Astrocyte of the hippocampus (primary cell): ENCODE data around the gene TEKTIP1.
A peak's percentile ranks its signal among the peaks of the same experiment; 100 is the strongest.
"Not testable (repeated sequence)": the region's sequence is repeated elsewhere in the genome, so short reads cannot be mapped to it uniquely, and the experiment has no call there.

ENCODE experiments used
- DNase-seq: peaks from one replicate; pipeline ENCODE4 v3.0.0; 2011; ENCODE audit warnings: low read depth, low spot score

Gene TEKTIP1

DNA sequence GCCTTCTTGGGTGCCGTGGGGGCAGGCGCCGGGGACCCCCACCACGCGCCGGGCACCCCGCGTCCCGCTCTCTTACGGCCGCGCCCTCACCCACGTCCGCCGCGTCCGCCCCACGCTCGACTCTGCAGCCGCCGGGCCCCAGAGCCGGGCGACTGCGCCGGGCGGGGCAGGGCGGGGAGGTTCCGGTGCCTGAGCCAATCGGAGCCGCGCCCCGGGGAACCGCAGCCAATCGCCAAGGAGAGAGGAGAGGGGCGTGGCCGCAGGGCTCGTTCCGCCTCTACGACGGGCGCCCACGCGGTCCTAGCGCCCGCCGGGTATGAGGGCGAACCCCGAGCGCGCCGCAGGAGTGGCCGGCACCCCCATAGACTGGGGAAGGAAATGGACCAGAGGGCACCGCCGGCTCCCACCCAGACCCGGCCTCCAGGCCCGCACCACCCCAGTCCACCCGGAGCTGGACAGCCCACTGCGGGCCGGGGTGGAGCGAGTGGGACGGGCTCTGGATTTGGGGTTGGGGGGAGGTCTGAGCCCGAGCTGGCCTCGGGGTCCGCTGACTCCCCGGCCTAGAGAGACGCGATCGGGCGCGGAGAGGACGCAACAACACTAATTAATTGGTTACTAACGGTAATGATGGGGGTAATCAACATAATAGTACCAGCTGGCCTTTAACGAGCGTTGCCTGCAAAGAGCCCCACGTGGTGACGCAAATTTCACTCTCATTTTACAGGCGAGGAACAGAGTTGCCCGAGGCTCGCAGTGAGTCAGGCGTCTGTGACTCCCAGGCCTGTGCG is 18.7 kb downstream of the TEKTIP1 start, which contains the start of gene MFSD12:
Gene MFSD12, minus strand, starts transcription at position 126 of the 788 bp plus-strand sequence. CDS start 183 bp downstream, outside the sequence.
- peak; percentile 98 for DNase-seq

DNA sequence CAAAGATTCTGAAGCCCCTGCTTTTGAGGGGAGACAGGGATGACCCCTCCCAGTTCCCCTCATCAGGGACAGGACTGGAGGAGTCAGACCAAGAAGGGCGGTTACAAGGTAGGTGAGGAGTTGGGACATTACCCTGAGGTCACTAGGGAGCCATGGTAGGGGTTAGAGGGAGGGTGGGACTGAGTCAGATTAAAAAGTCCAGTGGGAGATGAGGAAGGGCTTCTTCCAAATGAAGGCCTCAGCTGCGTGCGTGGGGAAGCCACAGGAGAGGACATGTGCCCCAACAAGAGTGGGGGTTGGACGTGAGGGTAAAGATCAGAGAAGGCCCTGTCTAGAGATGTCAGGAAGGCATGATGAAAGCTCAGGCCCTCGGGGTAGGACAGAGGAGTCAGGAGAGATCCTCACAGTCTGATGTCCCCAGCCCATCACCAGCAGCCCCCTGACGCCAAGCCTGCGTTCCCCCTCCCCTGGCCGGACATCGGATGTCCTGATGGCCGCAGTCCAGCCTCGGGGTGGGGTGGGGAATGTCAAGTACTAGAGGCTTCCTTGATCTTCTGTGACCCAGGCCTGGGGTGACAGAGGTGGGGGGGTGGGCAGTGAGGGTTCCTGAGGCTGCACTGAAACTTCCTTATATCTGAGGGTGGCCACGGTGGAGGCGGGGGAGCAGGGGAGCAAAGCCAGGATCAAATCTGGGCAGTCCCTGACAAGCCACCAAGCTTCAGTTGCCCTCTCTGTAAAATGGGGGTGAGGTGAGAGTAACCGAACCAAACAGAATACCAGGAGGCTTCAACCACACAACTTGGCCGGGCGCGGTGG is 24.9 kb downstream of the TEKTIP1 start:
- no peak for DNase-seq

GRCh38 chr19:3565139-3565538 is 26.2 kb downstream of the TEKTIP1 start:
- peak; percentile 41 for DNase-seq

GRCh38 chr19:3570042-3570441 is 31.1 kb downstream of the TEKTIP1 start:
- DNase-seq: not testable (repeated sequence)

DNA sequence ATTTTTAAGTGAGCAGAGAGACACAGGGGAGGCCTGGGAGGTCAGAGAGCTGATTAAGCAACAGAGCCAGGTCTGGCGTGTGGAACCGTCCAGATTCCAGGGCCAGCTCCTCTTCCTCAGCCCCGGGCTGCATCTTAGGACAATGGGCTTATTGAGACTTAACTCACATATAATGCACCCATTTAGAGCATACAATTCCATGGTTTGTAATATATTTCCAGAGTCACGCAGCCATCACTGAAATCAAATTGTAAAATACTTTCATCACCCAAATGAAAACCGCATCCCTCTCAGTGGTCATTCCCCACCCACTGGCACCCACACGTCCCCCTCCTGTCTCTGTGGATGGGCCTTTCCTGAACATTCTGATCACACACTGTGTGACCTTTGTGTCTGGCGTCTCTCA is 31.6 kb downstream of the TEKTIP1 start:
- DNase-seq: no peak

DNA sequence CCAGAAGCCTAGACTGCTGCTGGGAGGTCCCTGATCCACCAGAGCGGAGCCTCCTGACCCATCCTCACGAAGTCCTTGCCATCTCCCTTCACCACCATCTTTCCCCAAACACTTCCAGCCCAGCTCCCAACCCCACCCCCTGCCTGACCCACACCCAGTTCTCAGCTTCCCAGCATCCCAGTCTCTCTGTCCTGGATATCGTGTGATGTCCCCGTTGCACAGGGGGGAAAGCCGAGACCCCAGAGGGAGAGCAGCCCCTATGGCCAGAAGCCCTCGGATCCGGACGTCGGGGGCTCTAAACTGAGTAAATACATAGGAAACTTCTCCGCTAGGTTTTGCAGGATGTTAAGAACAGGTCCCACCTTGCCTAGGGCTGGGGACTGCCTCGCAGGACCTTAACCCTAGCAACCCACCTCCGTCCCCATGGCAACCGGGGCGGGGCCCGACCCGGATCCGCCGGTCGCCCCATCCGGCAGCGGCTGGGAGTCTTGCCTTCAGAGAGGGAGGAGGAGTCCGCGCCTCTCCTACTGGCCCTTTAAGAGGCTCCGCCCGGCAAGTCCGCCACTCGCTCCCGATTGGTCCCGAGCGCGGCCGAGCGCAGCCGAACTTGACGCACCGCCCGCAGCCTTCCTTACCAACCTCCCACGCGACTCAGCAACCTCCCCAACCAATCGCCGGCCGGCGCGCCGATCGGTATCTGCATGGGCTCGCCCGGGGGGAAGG is 33.3 kb downstream of the TEKTIP1 start:
- peak; percentile 100 for DNase-seq

DNA sequence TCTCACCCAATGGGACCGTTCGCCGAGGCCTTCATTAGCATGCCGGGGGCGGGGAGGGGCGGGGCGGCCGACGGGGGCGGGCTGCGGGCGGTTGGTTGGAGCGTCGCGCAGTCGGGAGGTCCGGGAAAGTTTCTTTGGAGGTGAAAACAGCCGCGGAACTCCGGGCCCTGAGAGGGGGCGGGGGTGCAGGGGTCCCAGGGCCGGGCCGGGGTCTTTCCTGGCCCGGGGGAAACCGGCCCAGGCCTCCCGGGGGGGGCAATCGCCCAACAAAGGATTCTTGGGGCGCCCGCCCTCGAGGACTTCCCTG is 33.8 kb downstream of the TEKTIP1 start, which contains the start of gene HMG20B:
Gene HMG20B, plus strand, starts transcription at position 90 of the 307 bp plus-strand sequence. CDS start 366 bp downstream, outside the sequence.
- no peak for DNase-seq

DNA sequence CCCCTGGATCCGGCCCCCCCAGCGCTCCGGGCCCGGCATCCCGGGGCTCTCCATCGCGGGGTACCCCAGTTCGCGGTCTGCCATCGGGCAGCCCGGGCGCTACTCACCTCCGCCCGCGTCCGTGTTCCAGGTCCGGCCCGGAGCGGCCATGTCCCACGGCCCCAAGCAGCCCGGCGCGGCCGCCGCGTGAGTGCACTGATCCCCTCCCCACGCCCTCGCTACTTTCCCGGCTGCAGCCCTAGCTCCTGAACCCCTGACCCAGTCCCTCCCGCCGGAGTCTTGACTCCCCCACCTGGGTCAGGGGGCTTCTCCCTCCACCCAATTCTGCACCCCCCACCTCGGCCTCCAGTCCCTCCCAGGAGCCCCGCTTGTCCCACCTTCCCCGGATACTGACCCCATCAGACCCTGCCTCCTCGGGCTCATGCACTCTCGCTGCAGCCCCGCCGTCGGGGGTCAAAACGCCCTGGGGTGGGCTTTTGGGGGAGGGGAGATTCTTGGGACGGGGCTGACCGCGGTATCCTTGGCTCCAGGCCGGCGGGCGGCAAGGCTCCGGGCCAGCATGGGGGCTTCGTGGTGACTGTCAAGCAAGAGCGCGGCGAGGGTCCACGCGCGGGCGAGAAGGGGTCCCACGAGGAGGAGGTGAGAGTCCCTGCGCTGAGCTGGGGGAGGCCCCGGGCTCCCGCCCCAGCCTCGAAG is 34.3 kb downstream of the TEKTIP1 start:
- DNase-seq: peak; percentile 42

GRCh38 chr19:3573858-3574637 is 35.1 kb downstream of the TEKTIP1 start:
- DNase-seq: peak; percentile 97

- peak; percentile 44 for DNase-seq
Observed at GRCh38 chr19:3575260-3575741, 36.3 kb downstream of the TEKTIP1 start.

DNA sequence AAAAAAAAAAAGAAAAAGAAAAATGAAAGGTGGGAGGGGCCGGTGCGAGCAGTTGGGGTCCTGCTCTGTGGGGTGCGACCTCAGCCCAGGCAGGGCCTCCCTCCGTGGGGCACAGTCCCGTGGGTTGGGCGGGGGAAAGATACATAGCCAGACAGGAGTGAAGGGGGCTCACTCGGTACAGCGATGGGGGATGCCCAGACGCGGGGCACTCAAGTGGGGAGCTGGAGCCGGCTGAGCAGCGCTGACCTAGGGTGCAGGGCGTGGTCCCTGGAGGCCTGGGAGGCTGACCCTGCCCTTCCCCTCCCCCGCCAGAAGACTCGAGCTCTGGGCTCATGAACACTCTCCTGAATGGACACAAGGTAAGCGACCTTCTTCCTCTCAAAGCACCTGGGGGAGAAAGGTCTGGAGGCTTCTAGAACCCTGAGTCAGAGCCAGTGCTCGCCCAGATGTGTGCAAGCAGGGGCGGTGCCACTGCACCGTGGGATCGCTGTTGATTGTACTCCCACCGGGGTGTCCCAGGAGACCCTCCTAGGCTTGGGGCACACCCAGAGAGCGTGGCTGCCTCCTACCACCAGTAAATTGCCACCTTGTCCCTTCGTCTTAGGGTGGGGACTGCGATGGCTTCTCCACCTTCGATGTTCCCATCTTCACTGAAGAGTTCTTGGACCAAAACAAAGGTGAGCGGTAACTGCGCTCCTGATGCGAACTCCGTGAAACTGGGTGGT is 37.1 kb downstream of the TEKTIP1 start:
- DNase-seq: no peak

DNA sequence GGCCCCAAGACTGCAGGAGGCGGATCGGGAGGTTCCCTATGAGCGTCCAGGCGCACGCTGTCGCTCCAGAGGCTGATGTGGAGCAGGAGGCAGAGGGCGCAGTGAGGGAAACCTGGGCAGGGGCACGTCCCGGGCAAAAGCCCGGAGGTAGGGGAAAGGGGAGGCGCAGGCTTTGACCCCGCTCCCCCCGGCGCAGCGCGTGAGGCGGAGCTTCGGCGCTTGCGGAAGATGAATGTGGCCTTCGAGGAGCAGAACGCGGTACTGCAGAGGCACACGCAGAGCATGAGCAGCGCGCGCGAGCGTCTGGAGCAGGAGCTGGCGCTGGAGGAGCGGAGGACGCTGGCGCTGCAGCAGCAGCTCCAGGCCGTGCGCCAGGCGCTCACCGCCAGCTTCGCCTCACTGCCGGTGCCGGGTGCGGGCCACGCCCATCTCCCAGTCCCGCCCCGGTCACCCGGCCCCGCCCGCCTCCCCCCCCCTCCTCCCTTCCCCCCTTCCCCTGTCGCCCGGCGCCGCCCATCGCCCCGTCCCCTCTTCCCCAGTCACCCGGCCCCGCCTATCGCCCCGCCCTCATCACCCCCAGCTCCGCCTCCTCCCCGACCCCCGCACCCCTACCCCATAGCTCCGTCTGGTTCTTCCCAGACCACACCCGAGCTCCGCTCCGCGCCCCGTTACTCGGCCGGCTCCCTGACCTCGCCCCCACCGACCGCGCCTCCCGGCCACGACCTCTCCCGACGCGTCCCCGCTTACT is 37.9 kb downstream of the TEKTIP1 start:
- DNase-seq: peak; percentile 90

DNA sequence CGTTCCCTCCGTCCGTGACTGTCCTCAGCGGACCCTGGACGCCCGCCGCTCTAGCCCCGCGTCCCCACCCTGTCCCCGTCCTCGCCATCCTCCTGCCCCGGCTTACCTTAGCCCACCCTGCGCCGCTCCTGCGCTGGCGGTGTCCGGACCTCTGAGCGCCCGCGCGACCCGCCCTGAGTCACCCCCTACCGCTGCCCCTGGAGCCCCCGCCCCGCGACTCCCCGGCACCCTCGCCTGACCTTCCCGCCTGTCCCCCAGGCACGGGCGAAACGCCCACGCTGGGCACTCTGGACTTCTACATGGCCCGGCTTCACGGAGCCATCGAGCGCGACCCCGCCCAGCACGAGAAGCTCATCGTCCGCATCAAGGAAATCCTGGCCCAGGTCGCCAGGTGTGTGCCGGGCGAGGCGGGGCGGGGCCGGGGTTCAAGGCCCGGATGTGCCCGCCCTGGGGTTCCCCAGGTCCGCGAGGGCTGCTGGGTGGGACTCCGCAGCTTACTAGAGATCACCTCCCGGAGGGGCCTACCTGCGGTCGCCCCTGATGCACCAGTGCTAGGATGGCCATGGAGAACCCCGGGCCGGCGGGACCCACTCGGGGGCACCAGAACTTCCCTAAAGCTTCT is 38.9 kb downstream of the TEKTIP1 start:
- no peak for DNase-seq

GRCh38 chr19:3578390-3578789 is 39.4 kb downstream of the TEKTIP1 start:
- no peak for DNase-seq

GRCh38 chr19:3580156-3580934 is 41.4 kb downstream of the TEKTIP1 start:
- peak; percentile 85 for DNase-seq

- DNase-seq: not testable (repeated sequence)
Observed at GRCh38 chr19:3581792-3582191, 42.8 kb downstream of the TEKTIP1 start.

DNA sequence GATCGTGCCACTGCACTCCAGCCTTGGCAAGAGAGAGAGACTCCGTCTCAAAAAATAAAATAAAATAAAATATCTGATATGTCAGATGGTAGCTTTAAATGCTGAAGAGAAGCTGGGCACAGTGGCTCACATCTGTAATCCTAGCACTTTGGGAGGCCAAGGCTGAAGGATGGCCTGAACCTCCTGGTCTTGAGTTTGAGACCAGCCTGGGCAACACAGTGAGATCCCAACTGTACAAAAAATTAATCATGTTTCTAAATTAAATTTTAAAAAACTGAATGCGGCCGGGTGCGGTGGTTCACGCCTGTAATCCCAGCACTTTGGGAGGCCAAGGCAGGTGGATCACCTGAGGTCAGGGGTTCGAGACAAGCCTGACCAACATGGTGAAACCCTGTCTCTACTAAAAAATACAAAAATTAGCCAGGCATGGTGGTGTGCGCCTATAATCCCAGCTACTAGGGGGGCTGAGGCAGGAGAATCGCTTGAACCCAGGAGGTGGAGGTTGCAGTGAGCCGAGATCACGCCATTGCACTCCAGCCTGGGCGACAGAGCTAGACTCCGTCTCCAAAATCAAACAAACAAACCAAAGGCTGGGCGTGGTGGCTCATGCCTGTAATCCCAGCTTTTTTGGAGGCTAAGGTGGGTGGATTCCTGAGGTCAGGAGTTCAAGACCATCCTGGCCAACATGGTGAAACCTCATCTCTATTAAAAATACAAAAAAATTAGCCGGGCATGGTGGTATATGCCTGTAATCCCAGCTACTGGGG is 45.2 kb downstream of the TEKTIP1 start:
- not testable (repeated sequence) for DNase-seq
